ENCODE data around the gene GZMA.
"Not testable (repeated sequence)": the region's sequence is repeated elsewhere in the genome, so short reads cannot be mapped to it uniquely, and the experiment has no call there.

The GZMA gene

GRCh38 chr5:55102348-55102747 lies at the start of gene GZMA:
GZMA (plus strand) TSS chr5:55102646; CDS start chr5:55102683, 37 bp downstream.
- DNase-seq (ENCODE audit: low read depth, low spot score) = no peak

DNA sequence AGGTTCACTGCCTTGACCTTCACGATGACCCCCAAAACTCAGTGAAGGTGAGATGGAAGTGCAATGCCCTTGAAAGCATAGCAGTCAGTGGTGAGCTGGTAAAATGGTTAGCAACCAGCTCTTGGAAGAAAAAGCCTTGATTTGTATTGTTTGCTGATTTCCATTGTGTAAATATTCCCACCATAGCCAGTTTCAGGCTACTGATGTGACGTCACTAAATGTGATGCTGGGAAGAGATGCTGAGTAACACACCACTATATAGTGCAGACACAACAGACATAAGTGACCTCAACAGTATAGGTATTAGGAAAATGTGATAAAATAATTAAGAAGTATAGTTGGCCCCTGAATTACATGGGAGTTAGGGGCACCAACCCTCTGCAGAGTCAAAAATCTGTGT lies 47.3 kb upstream of the GZMA start:
- no peak for DNase-seq (ENCODE audit: low read depth, low spot score)

DNA sequence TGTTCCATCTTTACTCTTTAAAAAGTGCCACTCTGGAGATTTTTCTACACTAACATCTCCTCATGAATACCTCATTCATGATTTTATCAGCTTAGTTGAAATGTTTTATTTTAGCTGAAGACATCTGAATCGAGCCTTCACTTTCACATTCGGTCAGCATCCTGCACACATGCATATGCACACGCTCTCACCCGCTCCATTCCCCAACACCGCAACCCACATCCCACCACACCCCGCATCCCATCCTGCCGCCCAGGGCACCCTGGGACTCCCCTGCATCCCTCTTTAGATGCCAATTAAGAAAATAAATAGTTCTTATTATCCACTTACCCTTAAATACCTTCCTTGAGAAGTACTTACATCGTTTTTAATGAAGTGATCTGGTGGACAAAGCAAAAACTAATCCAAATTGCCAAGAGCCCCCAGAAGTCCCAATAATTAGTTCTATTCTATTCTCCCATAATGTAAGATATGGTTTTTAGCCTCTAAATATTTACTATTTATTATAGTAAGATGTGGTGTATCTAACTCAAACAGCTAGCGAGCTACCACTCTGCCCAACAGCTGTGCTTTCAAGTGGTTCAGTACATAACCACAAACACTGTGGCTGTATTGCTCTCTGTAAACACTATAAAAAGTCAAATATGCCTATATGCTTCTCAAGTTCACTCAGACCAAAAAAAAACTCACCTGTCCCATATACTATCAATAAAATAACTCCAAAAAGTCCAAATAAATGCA lies 40.2 kb upstream of the GZMA start:
- no peak for DNase-seq (ENCODE audit: low read depth, low spot score)

DNA sequence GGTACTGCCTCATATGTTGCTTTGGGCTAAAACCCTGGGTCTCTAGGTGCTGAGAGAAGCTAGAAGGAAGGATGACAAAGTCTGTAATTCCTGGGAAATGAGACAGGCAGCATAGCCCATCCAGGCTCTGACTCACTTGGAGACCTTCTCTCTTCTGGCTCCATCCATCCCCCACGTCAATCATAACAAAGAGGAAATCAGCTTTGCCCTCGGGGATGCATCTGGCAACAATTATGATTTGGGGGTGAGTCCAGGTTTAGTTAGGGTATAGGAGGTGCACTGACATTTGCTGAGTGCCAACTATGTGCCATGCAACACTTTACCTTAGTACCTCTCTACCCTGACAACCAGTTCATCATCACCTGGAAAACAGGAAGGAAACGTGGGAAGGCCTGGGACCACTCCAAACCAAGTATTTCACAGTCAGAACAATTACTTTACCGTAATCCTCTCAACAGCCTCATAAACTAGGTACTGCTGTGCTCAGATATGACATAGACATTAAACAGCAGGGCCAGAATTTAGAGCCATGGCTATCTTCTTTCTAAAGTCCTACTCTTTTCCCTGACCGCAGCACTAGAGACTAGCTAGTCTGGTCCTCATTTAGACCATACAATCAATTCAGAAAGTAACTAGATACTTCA lies 39.1 kb upstream of the GZMA start:
- DNase-seq (ENCODE audit: low read depth, low spot score) = no peak

DNA sequence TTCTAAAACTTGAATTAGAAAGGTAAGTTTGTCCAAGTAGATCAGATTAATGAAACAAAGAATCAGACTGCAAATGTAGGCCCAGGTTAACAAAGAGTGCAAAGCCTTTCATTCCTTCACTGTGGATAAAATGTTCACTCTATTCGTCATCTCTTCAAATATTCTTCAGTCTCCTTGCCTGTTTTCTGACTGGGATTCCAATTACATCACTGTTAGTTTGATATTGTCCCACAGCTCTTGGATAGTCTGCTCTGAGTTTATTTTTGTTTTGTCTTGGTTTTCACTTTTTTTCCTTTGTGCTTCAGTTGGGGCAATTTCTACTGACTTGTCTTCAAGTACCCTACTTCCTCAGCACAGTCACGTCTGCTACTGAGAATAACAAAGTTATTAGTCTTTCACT lies 38.5 kb upstream of the GZMA start:
- no peak for DNase-seq (ENCODE audit: low read depth, low spot score)

DNA sequence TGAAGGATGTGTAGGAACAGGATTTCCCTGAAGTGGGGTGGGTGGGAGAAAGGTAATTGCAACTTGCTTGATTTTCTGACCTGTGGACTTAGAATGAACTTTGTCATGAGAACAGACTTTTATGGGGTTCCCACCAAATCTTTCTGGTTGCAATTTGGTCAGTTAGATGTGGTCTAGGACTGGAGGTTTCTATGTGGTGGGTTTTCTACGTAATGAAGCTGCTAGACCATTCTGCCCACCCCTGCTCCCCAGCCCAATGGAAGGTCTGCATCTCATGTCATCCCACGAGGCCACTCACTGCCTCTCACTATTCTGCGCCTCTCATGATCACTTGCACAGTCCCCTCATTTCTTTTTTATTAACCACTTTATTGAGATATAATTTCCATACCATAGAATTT lies 37.9 kb upstream of the GZMA start:
- no peak for DNase-seq (ENCODE audit: low read depth, low spot score)

- no peak for DNase-seq (ENCODE audit: low read depth, low spot score)
Measured at GRCh38 chr5:55066277-55066676, 36.2 kb upstream of the GZMA start.

DNA sequence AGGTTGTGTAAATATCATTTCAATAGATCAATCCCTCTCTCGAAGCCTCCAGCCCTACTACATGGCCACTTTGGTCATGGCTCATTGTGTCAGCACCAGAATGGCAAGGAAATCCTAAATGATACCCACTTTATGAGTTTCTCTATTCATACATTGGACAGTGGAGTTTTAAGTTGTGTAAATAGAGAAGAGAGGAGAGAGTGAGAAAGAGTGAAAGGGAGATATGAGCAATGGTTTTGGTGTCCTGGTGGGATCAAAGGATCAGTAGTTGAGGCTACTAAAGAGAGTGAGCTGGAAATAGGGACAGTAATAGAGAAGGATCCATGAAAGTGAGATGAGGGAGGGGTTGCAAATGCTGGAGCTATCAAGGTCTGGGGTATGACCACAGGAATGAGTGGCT lies 31.5 kb upstream of the GZMA start:
- no peak for DNase-seq (ENCODE audit: low read depth, low spot score)

DNA sequence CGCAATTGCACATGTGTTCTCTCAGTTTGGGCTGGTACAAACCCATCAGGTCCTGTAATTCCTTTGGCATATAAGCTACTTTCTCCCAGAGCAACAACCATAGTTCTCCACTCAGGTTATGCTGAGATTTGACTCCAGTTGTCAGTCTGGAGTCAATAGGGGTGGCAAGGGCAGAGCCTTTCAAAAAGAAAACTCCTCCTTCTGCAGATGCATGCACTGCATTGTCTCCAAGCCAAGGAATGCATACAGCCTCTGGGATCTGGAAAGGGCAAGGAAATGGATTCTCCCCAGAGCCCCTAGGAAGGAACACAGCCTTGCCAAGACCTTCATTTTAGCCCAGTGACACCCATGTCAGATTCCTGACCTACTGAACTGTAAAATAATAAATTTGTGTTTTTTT lies 31.0 kb upstream of the GZMA start:
- no peak for DNase-seq (ENCODE audit: low read depth, low spot score)

DNA sequence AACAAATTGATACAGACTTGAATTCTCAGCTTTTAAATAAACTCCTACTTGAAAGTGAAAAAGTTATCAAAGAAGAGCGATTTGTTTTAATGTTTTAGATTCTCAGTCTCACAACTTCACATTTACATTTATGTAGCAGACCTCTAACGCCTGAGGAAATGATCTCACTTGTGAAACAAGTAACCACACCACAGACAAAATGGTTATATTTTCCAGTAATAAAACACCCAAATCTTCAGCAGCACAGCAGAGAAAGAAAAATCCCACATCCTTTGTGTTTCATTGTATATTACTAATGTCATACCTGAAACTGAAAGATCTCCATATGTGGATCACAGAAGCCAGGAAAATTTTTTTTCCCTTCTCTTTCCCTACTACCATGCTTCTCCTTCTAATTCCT lies 29.8 kb upstream of the GZMA start:
- DNase-seq (ENCODE audit: low read depth, low spot score) = no peak

GRCh38 chr5:55073211-55073610 lies 29.2 kb upstream of the GZMA start:
- no peak for DNase-seq (ENCODE audit: low read depth, low spot score)

DNA sequence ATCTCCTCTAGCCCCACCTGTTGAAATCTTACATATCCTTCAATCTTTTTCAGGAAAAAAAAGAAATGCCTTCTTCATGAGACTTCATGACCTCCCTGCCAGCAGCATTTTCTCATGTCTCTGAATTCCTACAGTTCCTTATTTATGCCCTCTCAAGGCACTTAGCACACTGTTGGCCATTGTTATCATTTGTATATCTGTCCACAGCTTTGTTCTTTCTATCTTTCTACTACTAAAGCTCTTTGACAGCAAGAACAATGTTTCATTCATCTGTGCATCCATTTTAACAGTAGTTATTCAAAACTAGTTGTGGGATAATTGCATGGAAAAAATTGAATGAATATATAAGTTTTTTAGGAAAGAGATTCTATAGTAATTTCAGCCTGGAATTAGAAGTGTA lies 20.9 kb upstream of the GZMA start:
- no peak for DNase-seq (ENCODE audit: low read depth, low spot score)

DNA sequence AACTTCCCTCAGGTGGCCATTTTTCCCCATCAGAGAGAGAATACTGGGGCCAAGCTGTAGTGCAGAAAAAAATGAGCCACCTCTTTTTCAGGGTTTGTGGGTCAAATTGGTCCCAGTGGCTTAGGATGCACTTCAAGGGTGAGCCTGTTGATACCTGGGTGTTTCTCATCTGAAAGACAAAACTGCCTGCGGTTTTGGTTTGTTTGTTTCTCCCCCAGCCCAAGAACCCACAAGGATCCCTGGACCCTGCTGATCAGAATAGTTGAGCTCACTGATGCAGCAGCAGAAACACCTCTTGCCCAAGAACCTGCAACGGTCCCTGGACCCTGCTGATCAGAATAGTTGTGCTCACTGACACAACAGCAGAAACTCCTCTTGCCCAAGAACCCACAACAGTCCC lies 13.1 kb upstream of the GZMA start:
- DNase-seq (ENCODE audit: low read depth, low spot score) = not testable (repeated sequence)

- not testable (repeated sequence) for DNase-seq (ENCODE audit: low read depth, low spot score)
Measured at GRCh38 chr5:55091011-55091410, 11.4 kb upstream of the GZMA start.

- no peak for DNase-seq (ENCODE audit: low read depth, low spot score)
Measured at GRCh38 chr5:55096182-55096581, 6.3 kb upstream of the GZMA start.

GRCh38 chr5:55096861-55097260 lies 5.6 kb upstream of the GZMA start:
- no peak for DNase-seq (ENCODE audit: low read depth, low spot score)

DNA sequence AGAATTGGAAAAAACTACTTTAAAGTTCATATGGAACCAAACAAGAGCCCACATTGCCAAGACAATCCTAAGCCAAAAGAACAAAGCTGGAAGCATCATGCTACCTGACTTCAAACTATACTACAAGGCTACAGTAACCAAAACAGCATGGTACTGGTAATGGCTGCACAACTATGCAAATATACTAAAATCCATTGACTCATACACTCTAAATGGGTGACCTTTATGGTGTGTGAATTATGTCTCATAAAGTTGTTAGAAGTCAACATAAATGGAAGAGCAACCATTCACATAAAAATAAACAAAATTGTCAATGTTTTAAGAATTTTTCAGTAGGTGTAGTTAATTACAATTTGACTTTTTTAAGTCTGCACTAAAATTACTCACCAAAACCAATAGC lies 1.3 kb upstream of the GZMA start:
- not testable (repeated sequence) for DNase-seq (ENCODE audit: low read depth, low spot score)

- no peak for DNase-seq (ENCODE audit: low read depth, low spot score)
Measured at GRCh38 chr5:55101556-55102276, 730 bp upstream of the GZMA start.

DNA sequence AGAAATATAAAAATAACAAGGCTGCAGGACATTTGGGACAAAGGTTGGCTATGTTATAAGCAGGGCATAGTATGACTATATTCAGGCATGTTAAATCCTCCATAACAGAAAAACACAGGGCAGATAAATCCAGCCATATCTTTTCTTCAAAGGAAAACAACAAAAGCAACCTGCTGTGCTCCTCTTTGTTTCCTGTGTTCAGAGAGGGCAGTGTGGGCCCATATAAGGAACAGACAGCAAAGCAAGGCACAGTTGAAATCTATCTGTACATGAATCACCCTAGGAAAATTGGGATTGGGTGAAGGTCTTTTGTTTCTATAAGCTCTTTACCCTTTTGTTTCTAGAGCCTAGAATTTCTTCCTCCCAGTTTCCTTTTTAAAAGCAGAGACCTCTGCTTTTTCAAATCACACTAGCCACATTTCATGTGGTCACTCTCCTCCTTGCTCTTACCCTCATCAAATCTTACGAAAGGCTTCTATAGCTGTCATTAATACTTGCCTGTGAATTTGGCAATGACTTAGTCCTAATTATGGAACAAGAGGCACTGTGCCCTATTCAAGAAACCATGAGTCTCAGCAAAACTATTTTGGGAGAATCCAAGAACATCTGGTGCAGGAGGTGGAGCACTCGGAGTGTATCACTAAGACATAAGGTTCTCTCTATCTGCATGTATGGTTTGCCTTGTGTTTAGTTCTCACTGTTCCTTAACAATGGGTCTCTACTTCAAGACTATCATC lies 1.8 kb downstream of the GZMA start:
- DNase-seq (ENCODE audit: low read depth, low spot score) = no peak

- no peak for DNase-seq (ENCODE audit: low read depth, low spot score)
Measured at GRCh38 chr5:55104946-55105701, 2.7 kb downstream of the GZMA start.

DNA sequence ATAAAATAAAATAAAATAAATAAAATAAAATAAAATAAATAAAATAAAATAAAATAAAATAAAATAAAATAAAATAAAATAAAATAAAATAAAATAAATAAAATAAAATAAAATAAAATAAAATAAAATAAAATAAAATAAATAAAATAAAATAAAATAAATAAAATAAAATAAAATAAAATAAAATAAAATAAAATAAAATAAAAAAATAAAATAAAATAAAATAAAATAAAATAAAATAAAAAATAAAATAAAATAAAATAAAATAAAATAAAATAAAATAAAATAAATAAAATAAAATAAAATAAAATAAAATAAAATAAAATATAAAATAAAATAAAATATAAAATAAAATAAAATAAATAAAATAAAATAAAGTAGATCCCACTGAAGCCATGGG lies 3.5 kb downstream of the GZMA start:
- DNase-seq (ENCODE audit: low read depth, low spot score) = not testable (repeated sequence)
